Activated CD8-positive, alpha-beta memory T cell treated with anti-CD3 and anti-CD28 coated beads for 36 hours (primary cell): ENCODE data around the gene SUPT6H. TPM values are rescaled to one million over a fixed set of nuclear protein-coding genes. Genes with fewer than 3 reads are reported as not detected.

ENCODE experiments used
- CTCF ChIA-PET: fragments of 350-600 bp; sonication (Branson Sonifier 250); formaldehyde crosslinking; loops from one replicate; lab custom pipeline; 2021; ENCODE audit warnings: antibody characterized with exemption; lab: Charles Lee
- POLR2A ChIA-PET: fragments of 350-600 bp; sonication (Branson Sonifier 250); formaldehyde crosslinking; loops from one replicate; lab custom pipeline; 2021; ENCODE audit warnings: antibody characterized with exemption; lab: Charles Lee
- total RNA-seq, 2 experiments: library from RNA; stranded (reverse); gene quantifications; one replicate each; pipeline ENCODE4 v1.2.3, GENCODE V29; 2021

Gene SUPT6H
- total RNA-seq, 2 experiments from 2014 or later: 81.7 to 82.6 TPM

- CTCF ChIA-PET: no interaction called here
- POLR2A ChIA-PET: no interaction called here
Measured at GRCh38 chr17:28685366-28685765, 23.4 kb downstream of the SUPT6H start.

- ChIA-PET CTCF (no interaction called here), POLR2A (no interaction called here)
Measured at GRCh38 chr17:28686296-28686695, 24.3 kb downstream of the SUPT6H start.

- ChIA-PET POLR2A (no interaction called here), CTCF (interaction anchor here (1.1 kb wide), 1 partner anchor 25 kb away, joined by 3 read pairs; no protein-coding TSS in a partner anchor)
Measured at GRCh38 chr17:28688481-28688880, 26.5 kb downstream of the SUPT6H start.

- CTCF ChIA-PET: no interaction called here
Measured at GRCh38 chr17:28689011-28689410, 27.0 kb downstream of the SUPT6H start.

GRCh38 chr17:28693869-28694268 lies 31.9 kb downstream of the SUPT6H start:
- ChIA-PET CTCF (no interaction called here), POLR2A (no interaction called here)

More at GRCh38 chr17:28689011-28689410, 27.0 kb downstream of the SUPT6H start:
- POLR2A ChIA-PET: no interaction called here

GRCh38 chr17:28698253-28698941 lies 36.4 kb downstream of the SUPT6H start:
- ChIA-PET CTCF (no interaction called here), POLR2A (interaction anchor here (0.9 kb wide), 1 partner anchor 55 kb away, joined by 4 read pairs; no protein-coding TSS in a partner anchor)

GRCh38 chr17:28700278-28700677 lies 38.3 kb downstream of the SUPT6H start:
- ChIA-PET POLR2A (no interaction called here), CTCF (interaction anchor here (0.5 kb wide), 1 partner anchor 645 kb away, joined by 3 read pairs; no protein-coding TSS in a partner anchor)

- CTCF ChIA-PET: no interaction called here
Measured at GRCh38 chr17:28700830-28701492, 39.0 kb downstream of the SUPT6H start.

GRCh38 chr17:28702026-28702751 lies 40.2 kb downstream of the SUPT6H start:
- POLR2A ChIA-PET: no interaction called here

More at GRCh38 chr17:28700830-28701492, 39.0 kb downstream of the SUPT6H start:
- POLR2A ChIA-PET: no interaction called here

GRCh38 chr17:28702752-28703150 lies 40.7 kb downstream of the SUPT6H start:
- POLR2A ChIA-PET: no interaction called here
- CTCF ChIA-PET: no interaction called here

More at GRCh38 chr17:28702026-28702751, 40.2 kb downstream of the SUPT6H start:
- CTCF ChIA-PET: no interaction called here

- ChIA-PET POLR2A (no interaction called here), CTCF (no interaction called here)
Measured at GRCh38 chr17:28703552-28704218, 41.7 kb downstream of the SUPT6H start.

- ChIA-PET CTCF (no interaction called here), POLR2A (interaction anchor here (0.7 kb wide), 1 partner anchor 24 kb away, joined by 3 read pairs; no protein-coding TSS in a partner anchor)
Measured at GRCh38 chr17:28704219-28704858, 42.3 kb downstream of the SUPT6H start.

- CTCF ChIA-PET: no interaction called here
- POLR2A ChIA-PET: no interaction called here
Measured at GRCh38 chr17:28705074-28705659, 43.2 kb downstream of the SUPT6H start.

GRCh38 chr17:28705728-28706334 lies 43.8 kb downstream of the SUPT6H start:
- ChIA-PET POLR2A (no interaction called here), CTCF (no interaction called here)

GRCh38 chr17:28706471-28707338 lies 44.7 kb downstream of the SUPT6H start:
- ChIA-PET POLR2A (no interaction called here), CTCF (no interaction called here)

- CTCF ChIA-PET: no interaction called here
- POLR2A ChIA-PET: no interaction called here
Measured at GRCh38 chr17:28707339-28707720, 45.3 kb downstream of the SUPT6H start.
